Stimulated activated CD4-positive, alpha-beta T cell treated with anti-CD3 and anti-CD28 coated beads, Interleukin-2, amount 100 ng/mL, for 48 hours (primary cell): ENCODE data around the gene MSLN.

Experiments used
- DNase-seq, 2 donors: peaks; one replicate each; pipeline ENCODE4 v3.0.0-alpha.2; 2020

The MSLN gene

DNA sequence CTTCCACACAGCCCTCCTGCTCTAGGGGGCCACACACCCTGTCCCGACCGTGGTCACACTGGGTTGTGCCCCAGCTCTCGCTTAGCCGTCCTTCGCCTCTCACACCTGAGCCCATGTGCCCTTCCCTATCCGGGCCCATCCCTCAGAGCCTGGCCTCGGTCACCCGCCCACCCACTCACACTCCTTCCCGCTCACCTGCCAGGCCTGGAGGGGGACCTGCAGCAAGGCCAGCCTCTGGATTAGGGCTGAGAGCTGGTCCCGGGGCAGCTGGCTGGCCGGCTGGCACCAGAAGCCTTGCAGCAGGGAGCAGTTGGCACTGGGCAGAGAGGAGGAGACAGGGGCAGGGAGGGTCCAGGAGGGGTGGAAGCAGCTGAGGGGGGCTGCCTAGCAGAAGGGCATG lies 17.9 kb downstream of the MSLN start:
- DNase-seq = no peak

DNA sequence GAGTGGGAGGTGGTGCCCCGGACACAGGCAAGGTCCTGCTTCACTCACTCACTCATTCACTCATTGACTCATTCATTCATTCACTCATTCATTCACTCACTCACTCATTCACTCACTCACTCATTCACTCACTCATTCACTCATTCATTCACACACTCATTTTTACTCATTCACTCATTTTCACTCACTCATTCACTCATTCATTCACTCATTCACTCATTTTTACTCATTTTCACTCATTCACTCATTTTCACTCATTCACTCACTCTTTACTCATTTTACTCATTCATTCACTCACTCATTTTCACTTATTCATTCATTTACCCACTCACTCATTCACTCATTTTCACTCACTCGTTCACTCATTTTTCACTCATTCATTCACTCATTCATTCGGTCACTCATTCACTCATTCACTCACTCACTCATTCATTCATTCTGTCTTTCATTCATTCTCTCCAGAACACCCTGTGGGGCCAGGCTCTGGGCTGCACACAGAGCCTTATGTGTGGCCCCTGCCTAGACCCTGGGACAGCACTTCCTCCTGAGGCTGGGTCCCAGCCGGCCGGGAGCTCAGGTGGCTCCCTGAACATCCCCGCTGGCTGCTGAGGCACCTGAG lies 18.5 kb downstream of the MSLN start:
- no peak for DNase-seq

DNA sequence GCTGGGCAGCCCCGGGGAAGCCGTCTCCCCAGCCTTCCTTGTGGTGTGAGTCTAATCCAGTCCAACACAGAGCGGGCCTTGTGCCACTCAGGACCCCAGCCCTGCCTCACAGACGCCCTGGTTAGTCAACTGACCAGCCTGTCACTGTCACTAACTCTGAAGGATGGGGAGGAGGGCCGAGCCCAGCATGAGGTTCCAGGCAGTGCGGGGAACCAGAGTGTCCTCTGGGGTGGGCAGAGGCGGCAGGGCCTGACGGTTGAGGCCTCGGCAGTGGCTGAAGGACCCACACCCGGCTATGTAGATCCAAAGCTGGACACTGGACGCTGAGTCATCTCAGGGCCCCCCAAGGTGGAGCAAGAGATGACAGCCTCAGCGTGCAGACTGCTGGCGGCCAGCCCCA lies 19.0 kb downstream of the MSLN start:
- no peak for DNase-seq

GRCh38 chr16:780296-780695 lies 19.8 kb downstream of the MSLN start:
- no peak for DNase-seq

DNA sequence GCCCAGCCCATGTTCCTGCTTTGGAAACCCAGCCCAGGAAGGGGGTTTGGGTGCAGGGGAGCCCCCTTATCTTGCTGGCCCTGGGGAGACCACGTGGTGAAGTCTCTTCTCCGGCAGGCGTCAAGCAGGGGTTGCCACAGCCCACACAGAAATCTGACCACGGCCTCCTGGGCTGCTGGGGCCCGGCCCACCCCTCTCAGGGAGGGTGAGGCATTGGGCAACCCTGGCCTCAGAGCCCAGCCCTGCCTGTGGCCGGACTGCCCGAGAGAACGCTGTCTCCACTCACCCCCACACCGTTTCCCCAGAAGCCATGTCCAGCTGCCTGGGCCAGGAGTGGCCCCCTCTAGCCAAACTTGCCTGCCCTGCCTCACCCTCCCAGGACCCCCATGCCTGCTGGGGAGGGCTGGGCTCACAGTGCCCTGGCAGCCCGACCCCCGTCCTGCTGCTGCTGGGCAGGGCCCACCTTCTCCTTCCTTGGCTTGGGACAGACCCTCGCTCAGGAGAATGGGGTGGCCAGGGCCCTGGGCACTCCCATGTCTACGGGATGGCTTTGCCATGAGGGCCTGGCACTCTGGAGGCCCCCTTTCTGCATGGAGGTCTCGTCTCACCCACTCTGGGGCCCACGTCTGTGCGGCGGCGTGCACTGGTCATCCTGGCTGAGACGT lies 20.9 kb downstream of the MSLN start:
- no peak for DNase-seq

- DNase-seq = no peak
Observed at GRCh38 chr16:782258-782657, 21.7 kb downstream of the MSLN start.

GRCh38 chr16:782766-783403 lies 22.4 kb downstream of the MSLN start:
- DNase-seq = no peak

- no peak for DNase-seq
Observed at GRCh38 chr16:783404-784161, 23.0 kb downstream of the MSLN start.

GRCh38 chr16:784431-784830 lies 23.9 kb downstream of the MSLN start:
- no peak for DNase-seq

DNA sequence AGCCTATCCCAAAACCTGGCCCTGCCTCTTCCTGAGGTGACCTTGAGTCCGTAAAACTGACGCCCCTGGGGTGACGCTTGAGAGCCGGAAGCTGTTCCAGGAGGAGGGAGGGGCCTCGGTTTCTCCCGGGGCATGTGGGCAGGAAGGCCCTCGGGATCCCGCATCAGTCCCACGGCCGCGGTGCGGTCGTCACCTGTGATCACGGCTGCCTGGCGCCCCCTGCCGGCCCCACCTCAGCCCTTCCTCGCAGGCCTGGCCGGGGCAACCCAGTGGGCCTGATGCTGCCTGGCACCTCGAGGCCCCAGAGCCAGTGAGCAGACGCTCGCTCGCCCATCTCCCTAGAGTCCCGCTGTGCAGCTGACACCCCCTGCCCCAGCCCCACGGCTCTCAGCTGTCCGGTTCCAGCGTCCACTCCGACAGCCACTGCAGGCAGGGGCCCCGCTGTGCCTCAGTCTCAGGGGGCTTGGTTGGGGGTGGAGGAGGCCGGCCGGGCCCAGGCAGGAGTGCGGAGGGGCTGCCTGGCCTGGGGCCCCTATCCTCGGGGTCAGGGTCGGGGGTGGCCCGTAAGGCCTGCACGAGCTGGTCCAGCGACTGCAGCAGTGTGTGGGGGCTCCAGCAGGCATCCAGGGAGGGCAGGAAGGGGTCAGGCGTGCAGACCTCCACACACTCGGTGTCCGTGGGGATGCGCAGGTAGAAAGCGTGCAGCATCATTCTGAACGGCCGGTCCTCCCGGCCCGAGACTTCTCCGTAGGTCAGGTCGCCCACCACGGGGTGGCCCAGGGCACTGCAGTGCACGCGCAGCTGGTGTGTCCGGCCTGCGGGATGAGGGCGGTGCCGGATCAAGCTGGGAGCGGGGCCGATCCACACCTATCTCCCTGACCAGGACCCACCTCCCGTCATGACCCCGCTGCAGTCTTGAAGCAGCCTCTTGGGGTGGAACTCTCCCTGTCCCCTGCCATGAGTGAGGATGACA lies 25.3 kb downstream of the MSLN start:
- DNase-seq = peak; percentile 69 to 80

- DNase-seq = no peak
Observed at GRCh38 chr16:787321-787966, 26.9 kb downstream of the MSLN start.

DNA sequence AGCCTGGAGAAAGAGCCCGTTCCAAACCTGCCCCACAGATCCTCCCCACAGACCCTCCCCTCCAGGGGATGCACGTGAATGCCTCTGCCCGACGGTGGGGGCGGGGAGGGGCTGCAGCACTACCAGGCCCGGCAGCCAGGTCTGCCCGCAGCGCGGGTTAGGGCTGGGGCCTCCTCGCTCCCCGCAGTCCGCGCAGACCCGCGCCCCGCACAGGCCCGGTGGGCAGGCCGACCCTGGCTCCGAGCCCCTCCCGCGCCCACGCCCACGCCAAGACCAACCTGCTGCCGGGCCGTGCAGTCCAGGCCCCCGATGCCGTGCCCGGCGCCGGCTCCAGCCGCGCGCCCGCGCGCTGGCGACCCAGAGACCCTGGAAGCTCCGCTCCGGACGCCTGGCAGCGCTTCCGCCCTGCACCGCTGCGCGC lies 27.5 kb downstream of the MSLN start, which contains the start of gene RPUSD1:
Gene RPUSD1, minus strand, starts transcription at position 404 of the 421 bp plus-strand sequence. CDS start 644 bp downstream, outside the sequence.
- no peak for DNase-seq

DNA sequence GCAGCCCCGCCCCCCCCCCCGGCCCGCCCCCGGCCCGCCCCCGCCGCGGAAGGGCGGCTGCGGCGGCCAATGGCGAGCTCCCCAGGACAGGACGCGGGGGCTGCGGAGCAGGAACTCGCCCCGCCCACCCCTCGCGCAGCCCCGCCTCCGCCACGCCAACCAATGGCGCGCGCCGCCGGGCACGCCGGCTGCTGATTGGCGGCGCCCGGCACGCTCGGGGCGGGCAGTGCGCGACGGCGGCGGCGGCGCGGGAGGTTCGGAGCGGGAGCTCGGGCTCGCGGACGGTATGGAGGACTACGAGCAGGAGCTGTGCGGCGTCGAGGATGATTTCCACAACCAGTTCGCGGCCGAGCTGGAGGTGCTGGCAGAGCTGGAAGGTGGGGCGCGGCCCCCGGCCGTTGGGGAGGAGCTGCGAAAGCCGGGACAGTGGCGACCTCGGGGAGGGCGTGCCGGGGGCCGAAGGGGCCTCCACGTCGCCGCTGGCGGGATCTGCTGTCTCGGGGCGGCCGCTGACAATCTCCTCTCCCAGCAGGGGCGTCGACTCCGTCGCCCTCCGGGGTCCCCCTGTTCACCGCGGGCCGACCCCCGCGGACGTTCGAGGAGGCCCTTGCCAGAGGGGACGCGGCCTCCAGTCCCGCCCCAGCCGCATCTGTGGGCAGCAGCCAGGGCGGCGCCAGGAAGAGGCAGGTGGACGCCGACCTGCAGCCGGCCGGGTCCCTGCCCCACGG lies 28.0 kb downstream of the MSLN start, which contains the start of gene CHTF18:
Gene CHTF18, plus strand, starts transcription at position 222 of the 728 bp plus-strand sequence. Its CDS starts 65 bp downstream, at position 287.
- DNase-seq = peak; percentile 90 to 94

- DNase-seq = no peak
Observed at GRCh38 chr16:789191-789850, 28.8 kb downstream of the MSLN start.

DNA sequence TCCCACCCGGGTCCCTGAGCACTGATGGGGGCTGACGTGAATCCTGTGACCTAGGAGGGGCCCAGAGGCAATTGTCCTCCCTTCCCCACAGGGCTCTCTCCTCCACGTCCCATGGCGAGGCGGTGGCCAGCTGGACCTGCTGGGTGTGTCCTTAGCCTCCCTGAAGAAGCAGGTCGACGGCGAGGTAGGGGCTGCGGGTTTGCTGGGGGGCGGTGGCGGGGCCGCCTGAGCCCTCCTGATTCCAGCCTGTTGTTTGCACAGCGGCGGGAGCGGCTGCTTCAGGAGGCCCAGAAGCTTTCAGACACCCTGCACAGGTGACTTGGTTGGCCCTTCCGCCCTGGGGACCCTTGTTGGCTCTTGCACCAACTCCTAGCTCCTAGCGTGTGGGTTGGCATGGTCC lies 29.6 kb downstream of the MSLN start:
- no peak for DNase-seq

DNA sequence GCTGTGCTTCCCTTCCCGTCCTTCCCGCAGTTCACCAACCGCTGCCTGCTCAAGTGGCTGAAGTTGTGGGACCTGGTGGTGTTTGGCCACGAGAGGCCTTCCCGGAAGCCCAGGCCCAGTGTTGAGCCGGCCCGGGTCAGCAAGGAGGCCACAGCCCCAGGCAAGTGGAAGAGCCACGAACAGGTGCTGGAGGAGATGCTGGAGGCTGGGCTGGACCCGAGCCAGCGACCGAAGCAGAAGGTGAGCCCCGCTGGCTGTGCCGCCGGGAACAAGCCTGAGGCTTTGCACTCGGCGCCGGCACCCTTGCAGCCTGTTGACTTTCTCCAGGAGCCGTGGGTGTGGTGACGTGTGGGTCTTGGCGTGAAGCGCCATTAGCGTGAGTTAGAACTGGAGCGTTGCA lies 30.6 kb downstream of the MSLN start:
- DNase-seq = no peak

DNA sequence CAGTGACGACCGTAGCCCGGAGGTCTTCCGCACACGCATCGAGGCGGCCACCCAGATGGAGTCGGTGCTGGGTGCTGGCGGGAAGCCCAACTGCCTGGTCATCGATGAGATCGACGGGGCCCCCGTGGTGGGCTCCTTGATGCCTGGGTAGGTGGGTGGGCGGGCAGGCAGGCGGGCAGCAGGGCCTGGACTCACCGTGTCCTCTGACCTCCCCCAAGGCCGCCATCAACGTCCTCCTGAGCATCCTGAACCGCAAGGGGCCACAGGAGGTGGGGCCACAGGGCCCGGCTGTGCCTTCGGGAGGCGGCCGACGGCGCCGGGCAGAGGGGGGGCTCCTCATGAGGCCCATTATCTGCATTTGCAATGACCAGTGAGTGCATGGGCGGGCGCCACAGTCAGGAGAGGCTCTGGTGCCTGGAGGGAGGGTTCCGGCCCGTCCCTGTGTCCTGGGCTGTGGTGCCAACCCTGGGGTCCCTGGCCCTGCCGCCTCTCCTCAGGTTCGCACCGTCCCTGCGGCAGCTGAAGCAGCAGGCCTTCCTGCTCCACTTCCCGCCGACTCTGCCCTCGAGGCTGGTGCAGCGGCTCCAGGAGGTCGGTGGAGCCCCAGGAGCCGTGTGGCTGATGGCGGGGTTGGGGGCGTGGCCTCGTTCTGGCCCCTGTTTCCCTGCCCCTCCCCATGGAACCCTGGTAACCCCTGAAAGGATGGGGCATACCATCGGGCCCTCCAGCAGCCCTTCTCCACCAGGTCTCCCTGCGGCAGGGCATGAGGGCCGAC lies 31.9 kb downstream of the MSLN start:
- no peak for DNase-seq

GRCh38 chr16:793414-793813 lies 32.9 kb downstream of the MSLN start:
- no peak for DNase-seq

- DNase-seq = no peak
Observed at GRCh38 chr16:794091-794822, 33.7 kb downstream of the MSLN start.
